ELF-1 (cell line): ENCODE measurements around the gene GJB4.
"Not testable (repeated sequence)": the region's sequence is repeated elsewhere in the genome, so short reads cannot be mapped to it uniquely, and the experiment has no call there.

Source experiments
- DNase-seq: peaks from one replicate; pipeline ENCODE4 v3.0.0-alpha.2; 2016; ENCODE audit warnings: low read depth, low spot score

The GJB4 gene

DNA sequence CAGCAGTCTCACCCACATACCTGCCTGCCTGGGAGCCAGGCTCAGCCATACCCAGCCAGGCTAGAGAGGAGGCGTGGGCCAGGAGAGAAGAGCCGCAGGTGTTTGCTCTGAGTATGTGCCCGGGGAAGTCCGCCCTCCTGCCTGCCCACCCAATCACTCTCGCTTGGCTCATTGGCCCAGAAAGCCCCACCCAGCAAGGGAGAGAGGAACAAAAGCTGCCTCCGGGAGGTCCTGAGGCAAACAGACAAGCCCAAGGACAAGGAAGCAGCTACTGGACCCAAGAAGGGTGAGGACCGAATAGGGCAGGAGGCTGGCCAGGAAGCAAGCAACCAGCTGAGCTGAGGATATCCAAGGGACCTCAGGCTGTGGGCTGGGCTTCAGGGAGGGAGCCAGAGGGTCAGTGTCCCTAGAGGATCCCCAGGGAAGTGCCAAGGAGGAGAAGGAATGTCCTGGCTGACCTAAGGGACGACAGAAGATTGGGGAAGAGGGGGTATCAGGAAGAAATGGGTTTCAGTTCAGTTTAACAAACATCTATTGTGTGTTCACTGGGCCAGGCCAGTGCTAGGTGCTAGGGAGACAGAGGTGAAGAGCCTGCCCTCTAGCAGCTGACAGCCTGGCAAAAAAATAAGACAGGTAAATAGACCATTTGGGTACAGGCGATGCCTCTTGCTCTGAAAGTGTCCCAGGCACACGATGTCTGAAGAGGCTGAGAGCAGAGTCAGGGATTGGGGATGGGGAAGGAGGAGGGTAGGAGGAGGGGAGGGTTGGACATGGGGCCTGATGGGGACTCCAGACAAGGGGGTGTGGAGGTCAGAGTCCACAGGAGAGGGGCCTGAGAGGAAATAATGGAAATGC lies at the start of gene GJB4:
GJB4 (plus strand) TSS at position 238 of the 855 bp plus-strand sequence. CDS start 1,515 bp downstream, outside the sequence.
- DNase-seq: peak; percentile 40

DNA sequence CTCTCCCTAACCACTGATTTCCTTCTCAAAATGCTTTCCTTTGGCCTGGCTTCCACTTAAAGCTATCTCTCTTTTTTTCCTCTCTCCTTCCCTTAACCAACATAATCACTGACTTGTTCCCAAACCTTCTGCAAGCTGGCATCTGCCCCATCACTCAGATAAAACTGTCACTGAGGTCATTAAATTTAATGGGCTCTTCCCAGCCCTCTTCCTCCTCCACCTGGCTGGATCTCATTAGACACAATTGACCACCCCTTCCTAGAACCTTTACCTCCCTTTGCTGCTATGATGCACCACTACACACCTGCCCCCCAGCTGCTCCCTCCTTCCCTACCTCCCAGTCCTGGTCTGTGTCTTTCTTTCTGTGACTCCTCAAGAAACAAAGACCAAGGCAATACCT lies 48.7 kb upstream of the GJB4 start:
- no peak for DNase-seq

DNA sequence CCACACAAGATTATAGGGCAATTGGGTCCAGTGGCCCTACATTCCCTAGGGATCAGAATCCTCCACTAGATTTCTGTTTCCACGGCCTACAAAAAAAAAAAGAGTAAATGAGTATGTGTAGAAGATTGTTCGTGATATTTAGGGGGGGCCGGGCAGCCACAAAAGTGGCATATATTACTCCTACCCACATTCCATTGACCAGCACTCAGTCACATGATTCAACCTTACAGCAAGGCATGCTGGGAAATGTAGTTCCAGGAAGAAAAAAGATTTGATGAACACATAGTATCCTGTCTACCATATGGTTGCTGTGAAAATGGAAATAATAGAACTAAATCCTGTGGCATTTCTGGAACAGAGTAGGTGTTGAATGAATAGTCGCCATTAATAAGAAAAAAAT lies 48.1 kb upstream of the GJB4 start:
- DNase-seq: no peak

GRCh38 chr1:34712007-34712688 lies 47.4 kb upstream of the GJB4 start:
- no peak for DNase-seq

DNA sequence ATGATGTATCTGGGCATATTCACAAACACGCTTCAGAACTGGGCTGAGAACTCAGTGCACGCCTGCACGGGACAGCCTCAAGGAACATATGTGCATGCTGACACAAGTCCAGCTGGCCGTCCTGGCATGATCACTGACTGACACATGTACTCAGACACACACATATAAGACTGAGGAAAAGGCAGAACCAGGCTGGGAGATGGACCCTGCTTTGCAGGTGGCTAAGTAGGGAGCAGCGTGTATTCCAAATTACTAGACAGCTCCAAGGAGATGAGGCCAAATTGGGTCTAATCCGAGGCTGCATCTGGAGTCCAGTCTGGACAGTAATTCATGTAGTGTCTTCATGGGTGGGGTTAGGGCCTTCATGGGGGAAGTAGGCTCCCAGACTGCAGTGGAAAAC lies 46.1 kb upstream of the GJB4 start:
- no peak for DNase-seq

- no peak for DNase-seq
Measured at GRCh38 chr1:34714386-34714785, 45.2 kb upstream of the GJB4 start.

GRCh38 chr1:34715139-34715538 lies 44.4 kb upstream of the GJB4 start:
- DNase-seq: no peak

DNA sequence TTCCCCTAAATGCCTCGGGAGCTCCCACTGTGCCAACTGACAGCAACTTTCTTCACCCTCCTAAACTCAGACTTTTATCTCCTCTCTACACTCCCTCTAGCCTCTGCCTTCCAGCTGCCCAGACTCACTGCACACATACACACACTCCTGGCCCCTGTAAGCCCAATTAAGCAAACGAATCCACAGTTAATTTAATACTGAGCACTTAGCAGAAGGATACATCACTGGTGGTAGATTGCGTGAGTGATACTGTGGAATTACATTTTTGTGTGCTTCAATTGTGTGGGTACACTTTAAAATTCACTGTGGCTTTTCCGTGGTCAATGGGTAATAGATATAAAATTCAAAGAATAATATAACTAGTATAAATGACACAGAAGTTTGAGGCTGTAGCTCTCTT lies 38.3 kb upstream of the GJB4 start:
- no peak for DNase-seq

GRCh38 chr1:34721646-34722355 lies 37.7 kb upstream of the GJB4 start:
- no peak for DNase-seq

DNA sequence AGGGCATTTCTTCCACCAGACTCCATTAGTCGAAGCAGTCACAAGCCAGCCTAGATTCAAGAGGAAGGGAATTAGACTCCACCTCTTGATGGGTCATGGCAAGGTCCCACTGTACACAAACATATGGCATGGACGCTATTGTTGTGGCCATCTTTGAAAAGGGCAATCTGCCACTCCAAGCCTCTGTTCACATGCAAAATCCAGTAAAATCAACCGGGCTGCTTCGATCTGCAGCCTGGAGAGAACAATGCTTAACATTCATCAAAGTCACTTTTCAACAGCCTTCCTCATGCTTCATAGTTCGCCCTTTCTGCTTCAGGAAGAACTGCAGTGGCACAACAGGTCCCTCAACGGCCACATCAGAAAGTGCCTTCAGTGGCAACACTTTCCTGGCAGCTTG lies 32.7 kb upstream of the GJB4 start:
- DNase-seq: no peak

DNA sequence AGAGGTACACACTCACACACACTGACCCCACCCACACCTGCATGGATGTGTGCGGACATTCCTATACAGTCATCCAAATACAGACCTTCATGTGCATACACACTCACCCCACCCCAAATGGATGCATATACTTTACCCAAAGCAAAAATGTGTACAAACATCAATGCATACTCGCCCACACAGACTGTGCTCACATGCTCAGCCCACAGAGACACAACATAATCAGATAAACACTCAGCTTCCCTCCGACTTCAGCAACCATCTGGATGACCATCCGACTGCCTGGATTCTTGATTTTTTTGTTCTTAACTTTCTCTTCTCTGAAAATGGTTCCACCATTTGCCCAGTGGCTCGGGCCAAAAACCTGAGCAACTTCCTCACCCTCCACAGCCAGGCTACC lies 29.1 kb upstream of the GJB4 start:
- DNase-seq: no peak

DNA sequence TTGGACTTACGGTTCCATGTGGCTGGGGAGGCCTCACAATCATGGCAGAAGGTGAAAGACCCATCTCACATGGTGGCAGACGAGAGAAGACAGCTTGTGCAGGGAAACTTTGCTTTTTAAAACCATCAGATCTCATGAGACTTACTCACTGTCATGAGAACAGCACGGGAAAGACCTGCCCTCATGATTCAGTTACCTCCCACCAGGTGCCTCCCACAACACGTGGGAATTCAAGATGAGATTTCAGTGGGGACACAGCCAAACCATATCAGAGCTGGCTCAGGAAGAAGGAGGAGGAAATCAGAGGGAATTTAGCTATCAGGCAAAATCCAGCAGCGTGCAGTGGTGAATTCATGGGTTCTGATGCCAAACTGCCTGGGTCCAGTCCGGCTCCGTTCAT lies 26.7 kb upstream of the GJB4 start:
- DNase-seq: not testable (repeated sequence)

- no peak for DNase-seq
Measured at GRCh38 chr1:34736692-34737091, 22.8 kb upstream of the GJB4 start.

- DNase-seq: not testable (repeated sequence)
Measured at GRCh38 chr1:34737236-34737635, 22.3 kb upstream of the GJB4 start.

GRCh38 chr1:34739613-34740012 lies 19.9 kb upstream of the GJB4 start:
- peak; percentile 63 for DNase-seq

- peak; percentile 74 for DNase-seq
Measured at GRCh38 chr1:34740161-34740868, 19.2 kb upstream of the GJB4 start.

DNA sequence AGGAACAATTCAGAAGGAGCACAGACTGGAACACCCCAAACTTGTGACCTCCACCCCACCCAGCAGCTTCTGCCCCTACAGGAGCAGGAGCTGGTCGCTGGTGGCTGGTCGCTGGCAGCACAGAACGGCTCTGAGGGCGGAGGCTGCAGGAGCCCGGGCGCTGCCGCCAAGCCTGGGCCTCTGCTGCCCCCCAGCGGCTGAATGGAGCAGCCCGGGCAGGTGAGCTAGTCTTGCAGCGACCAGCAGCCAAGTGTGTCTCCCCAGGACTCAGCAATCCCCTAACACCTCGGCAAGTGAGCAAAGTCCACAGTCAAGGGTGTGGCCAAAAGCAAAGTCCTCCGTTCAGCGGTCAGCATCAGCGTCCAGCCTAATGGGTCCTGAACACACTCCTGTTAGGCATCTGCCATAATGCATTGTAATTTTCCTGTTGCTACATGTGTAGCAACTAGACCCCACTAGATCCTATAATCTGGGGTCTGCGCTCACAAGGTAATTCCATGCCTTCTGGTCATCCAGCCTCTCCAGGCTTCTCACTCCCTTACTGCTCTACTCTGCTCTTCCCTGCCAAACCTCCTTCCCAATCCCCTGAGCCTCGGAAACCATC lies 16.8 kb upstream of the GJB4 start:
- peak; percentile 90 for DNase-seq

DNA sequence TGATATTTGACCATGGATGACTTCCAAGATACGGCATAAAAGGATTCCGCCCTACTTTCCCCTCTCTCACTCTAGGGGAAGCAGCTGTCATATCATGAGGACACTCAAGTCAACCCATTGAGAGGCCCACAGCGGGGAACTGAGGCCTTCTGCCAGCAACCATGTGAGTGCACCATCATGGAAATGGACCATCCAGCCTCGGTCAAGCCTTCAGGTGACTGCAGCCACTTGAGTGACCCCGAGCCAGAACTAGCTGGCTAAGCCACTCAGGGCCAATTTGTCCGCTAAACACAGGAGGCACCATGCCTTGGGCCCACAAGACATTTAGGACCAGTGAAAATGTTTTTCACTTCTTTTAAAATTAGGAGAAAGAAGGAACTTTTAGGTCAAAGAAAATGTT lies 15.8 kb upstream of the GJB4 start:
- DNase-seq: no peak

DNA sequence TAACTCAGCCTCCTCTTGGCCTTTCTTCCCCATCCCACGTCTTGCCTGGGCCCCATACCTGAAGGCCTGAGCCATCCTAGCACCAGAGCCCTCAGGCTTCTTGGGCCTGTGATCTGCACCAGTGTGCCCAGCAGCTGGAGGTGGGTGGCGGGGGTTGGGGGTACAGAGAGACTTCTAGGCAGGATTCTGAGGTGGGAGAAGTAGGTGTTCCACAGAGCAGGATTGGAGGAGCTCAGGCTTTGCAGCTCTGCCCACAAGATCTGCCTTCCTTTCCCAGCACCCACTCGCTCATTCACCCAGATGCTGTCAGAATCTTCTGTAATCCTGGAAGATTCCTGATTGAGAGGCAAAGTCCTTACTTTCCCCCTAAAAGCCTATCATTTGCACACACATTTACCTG lies 14.7 kb upstream of the GJB4 start:
- no peak for DNase-seq

GRCh38 chr1:34745666-34746065 lies 13.9 kb upstream of the GJB4 start:
- no peak for DNase-seq

DNA sequence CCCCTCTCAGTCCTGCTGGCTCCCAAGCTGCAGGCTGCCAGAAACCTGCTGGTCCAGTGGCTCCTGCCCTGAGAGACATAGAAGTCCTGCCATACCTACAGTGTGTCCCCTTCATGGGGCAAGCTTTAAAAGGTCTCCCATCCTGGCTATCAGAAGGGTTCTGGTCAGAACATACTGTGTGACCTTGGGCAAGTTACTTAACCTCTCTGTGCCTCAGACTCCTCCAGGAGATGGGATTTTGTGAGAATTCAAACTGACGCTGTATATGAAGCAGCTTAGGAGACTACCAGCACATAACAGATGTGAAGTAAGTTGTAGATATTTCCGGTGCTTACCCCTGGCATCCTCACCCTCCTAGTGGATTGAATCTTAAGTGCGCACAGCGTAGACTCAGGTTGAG lies 13.4 kb upstream of the GJB4 start:
- DNase-seq: no peak
